Uterus (tissue), 2 donors: Measurements from ENCODE around the gene APC2.

Source experiments
- CTCF ChIP-seq, 4 experiments: fragments of 200-600 bp in 2 of 4; fragments of 450-650 bp in 2 of 4; sonication (generic) in 2 of 4; IDR thresholded peaks; one replicate each; pipeline ENCODE4 v1.5.1; 2016 to 2019; ENCODE audit warnings: antibody characterized with exemption in 4 of 4, mild to moderate bottlenecking in 2 of 4, moderate library complexity in 1 of 4
- POLR2A ChIP-seq, 2 donors: fragments of 450-650 bp; IDR thresholded peaks; one replicate each; pipeline ENCODE4 v1.6.1; 2016; ENCODE audit warnings: antibody characterized with exemption in 2 of 2, mild to moderate bottlenecking in 1 of 2, moderate library complexity in 1 of 2

GRCh38 chr19:1492474-1493006 lies 42.6 kb downstream of the APC2 start:
- TF ChIP-seq CTCF (IDR thresholded peaks at IDR 0.05): no peak
- no peak for TF ChIP-seq POLR2A (IDR thresholded peaks at IDR 0.05)
